Tibial artery (tissue), 4 donors: ENCODE data around the gene DUSP5.
"Not testable (repeated sequence)": the region's sequence is repeated elsewhere in the genome, so short reads cannot be mapped to it uniquely, and the experiment has no call there.

Source experiments
- DNase-seq, 2 donors: peaks; one replicate each; pipeline ENCODE4 v3.0.0-alpha.2; 2019
- H3K27ac ChIP-seq, 2 donors: fragments of 200-600 bp; sonication (generic) in 1 of 2; 1 replicate in 1 of 2; 2 replicates in 1 of 2; pipeline ENCODE4 v1.5.1; 2018 to 2019; ENCODE audit warnings: mild to moderate bottlenecking in 1 of 2
- H3K27me3 ChIP-seq, 2 donors: fragments of 200-600 bp; sonication (generic) in 1 of 2; one replicate each; pipeline versions ENCODE4 v1.5.1 to v1.6.0; 2016 to 2019
- H3K36me3 ChIP-seq, 3 donors: fragments of 200-600 bp; sonication (generic) in 2 of 3; one replicate each; pipeline ENCODE4 v1.5.1; 2016 to 2019; ENCODE audit warnings: mild to moderate bottlenecking in 2 of 3
- H3K4me1 ChIP-seq, 4 donors: fragments of 200-600 bp; sonication (generic) in 2 of 4; 1 replicate in 3 of 4; 2 replicates in 1 of 4; pipeline ENCODE4 v1.5.1; 2016 to 2019
- H3K4me3 ChIP-seq, 2 donors: fragments of 200-600 bp; sonication (generic) in 1 of 2; 1 replicate in 1 of 2; 2 replicates in 1 of 2; pipeline ENCODE4 v1.5.1; 2018 to 2019; ENCODE audit warnings: mild to moderate bottlenecking in 2 of 2
- H3K9me3 ChIP-seq, 3 donors: fragments of 200-600 bp; sonication (generic) in 1 of 3; one replicate each; pipeline ENCODE4 v1.5.1; 2016 to 2019
- intact Hi-C: fragments of 100-400 bp; cut with DNase I; formaldehyde crosslinking; loops from one replicate; pipeline ENCODE4 v1.15.0; 2023; ENCODE audit warnings: low total_unique reads
- TF ChIP-seq, protein P1 (sequence below), 2 experiments: fragments of 200-600 bp in 1 of 2; fragments of 450-650 bp in 1 of 2; IDR thresholded peaks; one replicate each; pipeline ENCODE4 v1.5.1; 2017 to 2019; ENCODE audit warnings: antibody characterized with exemption in 2 of 2, mild to moderate bottlenecking in 1 of 2, moderate library complexity in 1 of 2

Gene DUSP5

DNA sequence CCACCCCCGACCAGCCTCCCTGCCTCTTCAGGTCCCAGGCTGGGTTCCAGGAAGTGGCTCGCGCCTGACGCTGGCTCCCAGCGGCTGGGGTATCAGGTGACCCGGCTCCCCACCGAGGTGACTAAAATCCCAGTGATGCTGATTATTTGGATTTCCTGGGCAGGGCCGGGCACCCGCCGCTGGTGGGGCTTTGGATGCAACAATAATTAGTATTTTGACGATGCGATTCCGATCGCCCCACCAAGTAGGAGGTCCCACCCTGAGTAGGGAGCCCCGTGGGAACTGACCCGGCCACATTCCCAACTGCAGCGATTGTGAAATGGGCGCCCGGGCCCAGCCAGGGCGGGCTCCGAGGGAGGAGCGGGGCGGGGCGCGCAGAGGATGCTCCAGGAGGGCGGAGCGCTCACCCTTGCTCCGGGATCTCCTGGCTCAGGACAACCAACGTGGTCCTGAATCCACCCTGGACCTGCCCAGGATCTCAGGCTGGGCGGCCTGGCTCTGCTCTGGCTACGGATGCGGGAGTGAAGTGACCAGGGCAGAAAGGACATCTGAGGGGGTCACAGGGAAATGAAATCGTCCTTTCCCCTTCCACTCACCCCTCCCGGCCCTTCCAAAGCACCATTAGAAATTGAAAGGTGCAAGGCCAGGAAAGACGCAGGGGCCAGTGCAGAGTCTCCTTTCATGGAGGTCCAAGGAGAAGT is 32.6 kb downstream of the DUSP5 start:
- Histone ChIP-seq H3K27me3 (peaks cover 0 to 38% of the 10 kb centered on the region in 2 donors), H3K9me3 (no peaks in the 10 kb centered on the region), H3K4me3 (peak overlapping the region; percentile 15 to 32), H3K27ac (no peak overlapping the region), H3K36me3 (no peaks in the 10 kb centered on the region), H3K4me1 (peaks cover 0 to 14% (median 5%) of the 10 kb centered on the region in 4 donors)
- intact Hi-C loops, result no loop called here
- TF ChIP-seq, protein P1, sequence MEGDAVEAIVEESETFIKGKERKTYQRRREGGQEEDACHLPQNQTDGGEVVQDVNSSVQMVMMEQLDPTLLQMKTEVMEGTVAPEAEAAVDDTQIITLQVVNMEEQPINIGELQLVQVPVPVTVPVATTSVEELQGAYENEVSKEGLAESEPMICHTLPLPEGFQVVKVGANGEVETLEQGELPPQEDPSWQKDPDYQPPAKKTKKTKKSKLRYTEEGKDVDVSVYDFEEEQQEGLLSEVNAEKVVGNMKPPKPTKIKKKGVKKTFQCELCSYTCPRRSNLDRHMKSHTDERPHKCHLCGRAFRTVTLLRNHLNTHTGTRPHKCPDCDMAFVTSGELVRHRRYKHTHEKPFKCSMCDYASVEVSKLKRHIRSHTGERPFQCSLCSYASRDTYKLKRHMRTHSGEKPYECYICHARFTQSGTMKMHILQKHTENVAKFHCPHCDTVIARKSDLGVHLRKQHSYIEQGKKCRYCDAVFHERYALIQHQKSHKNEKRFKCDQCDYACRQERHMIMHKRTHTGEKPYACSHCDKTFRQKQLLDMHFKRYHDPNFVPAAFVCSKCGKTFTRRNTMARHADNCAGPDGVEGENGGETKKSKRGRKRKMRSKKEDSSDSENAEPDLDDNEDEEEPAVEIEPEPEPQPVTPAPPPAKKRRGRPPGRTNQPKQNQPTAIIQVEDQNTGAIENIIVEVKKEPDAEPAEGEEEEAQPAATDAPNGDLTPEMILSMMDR (IDR thresholded peaks at IDR 0.05), result no peak
- peak in 1 of 2 donors; percentile 70 for DNase-seq

DNA sequence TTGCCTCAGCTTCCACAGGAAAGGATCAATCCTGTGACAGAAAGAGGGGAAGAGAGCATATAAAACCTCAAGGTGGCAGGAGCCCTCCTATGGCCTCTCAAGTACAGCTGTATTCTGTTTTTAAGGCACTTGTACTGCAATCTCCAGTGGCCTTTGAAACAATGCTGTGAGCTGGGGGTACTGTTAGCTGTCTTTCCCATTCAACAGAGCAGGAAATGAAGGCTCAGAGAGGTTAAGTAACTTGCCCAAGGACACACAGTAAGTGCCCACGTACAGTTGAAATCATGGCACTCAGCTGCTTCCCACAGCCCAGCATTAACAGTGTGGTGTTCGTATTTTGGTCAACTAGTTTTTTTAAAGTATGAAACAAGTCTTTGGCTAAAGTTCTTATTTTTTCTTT is 34.0 kb downstream of the DUSP5 start:
- Histone ChIP-seq H3K9me3 (no peaks in the 10 kb centered on the region), H3K27me3 (peaks cover 0 to 47% of the 10 kb centered on the region in 2 donors), H3K4me3 (no peak overlapping the region), H3K36me3 (no peaks in the 10 kb centered on the region), H3K27ac (no peak overlapping the region), H3K4me1 (peaks cover 0 to 14% (median 5%) of the 10 kb centered on the region in 4 donors)
- intact Hi-C loops, result no loop called here
- TF ChIP-seq, protein P1 (IDR thresholded peaks at IDR 0.05), result no peak
- DNase-seq, result no peak

DNA sequence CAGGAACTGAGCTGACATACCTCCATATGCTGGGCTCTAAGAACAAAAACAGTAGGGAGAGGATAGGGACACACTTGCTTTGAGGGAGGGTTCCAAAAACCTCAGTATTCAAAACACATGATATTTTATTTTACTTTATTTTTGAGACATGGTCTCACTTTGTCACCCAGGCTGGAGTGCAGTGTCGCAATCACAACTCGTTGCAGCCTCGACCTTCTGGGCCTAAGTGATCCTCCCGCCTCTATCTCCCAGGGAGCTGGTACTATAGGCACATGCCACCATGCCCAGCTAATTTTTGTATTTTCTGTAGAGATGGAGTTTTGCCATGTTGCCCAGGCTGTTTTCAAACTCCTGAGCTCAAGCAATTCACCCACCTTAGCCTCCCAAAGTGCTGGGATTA is 34.9 kb downstream of the DUSP5 start:
- peaks cover 0 to 13% (median 5%) of the 10 kb centered on the region in 4 donors for H3K4me1 ChIP-seq
- intact Hi-C loops, result not testable (repeated sequence)

DNA sequence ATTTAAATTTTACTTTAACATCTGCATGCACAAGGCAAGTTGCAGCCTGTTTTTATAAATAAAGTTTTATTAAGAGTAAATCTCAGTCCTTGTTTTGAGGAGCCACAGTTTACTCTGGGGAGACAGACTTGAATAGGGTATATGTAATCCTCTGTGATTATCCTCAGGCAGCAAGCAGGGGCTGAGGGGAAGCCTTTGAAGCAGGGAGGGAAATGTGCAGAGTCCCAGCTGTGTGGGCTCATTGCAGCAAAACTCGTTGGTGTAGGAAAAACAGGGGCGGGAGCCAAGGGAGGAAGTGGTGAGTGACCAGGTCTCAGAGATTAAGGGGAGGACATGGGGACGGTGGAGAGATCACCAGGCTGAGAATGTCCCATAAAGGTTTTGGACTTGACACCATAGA is 35.4 kb downstream of the DUSP5 start:
- Histone ChIP-seq H3K9me3 (no peaks in the 10 kb centered on the region), H3K36me3 (no peaks in the 10 kb centered on the region), H3K4me1 (peaks cover 0 to 8% (median 4%) of the 10 kb centered on the region in 4 donors), H3K4me3 (no peak overlapping the region), H3K27me3 (peaks cover 0 to 42% of the 10 kb centered on the region in 2 donors), H3K27ac (no peak overlapping the region)
- DNase-seq, result no peak
- intact Hi-C loops, result no loop called here
- TF ChIP-seq, protein P1 (IDR thresholded peaks at IDR 0.05), result no peak

More for the DNA sequence above, 34.9 kb downstream of the DUSP5 start:
- H3K4me3 ChIP-seq, DNase-seq, H3K36me3 ChIP-seq, H3K9me3 ChIP-seq, H3K27ac ChIP-seq: not testable (repeated sequence)
- peaks cover 0 to 46% of the 10 kb centered on the region in 2 donors for H3K27me3 ChIP-seq

DNA sequence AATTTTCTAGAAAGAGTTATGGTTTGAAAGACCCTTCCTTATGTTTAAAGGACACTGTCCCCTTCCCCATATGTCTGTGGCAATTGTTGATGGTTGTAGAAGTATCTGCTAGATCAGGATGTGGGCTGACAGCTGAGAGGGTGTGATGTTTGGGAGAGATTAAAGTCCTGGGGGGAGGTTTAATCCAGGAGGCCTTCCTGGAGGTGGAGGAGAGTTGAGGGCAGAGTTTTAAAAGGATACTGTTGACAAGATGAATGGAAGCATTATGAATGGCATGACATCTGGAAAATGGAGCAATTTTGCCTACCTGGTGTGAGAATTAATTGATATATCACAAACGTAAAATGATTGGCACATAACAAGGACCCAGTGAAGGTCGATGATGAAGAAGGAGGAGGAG is 36.9 kb downstream of the DUSP5 start:
- H3K4me1 ChIP-seq, result peaks cover 0 to 8% (median 4%) of the 10 kb centered on the region in 4 donors
- H3K36me3 ChIP-seq, result no peaks in the 10 kb centered on the region
- H3K9me3 ChIP-seq, result no peaks in the 10 kb centered on the region
- H3K4me3 ChIP-seq, result no peak overlapping the region
- DNase-seq, result no peak
- intact Hi-C loops, result no loop called here
- TF ChIP-seq, protein P1 (IDR thresholded peaks at IDR 0.05), result no peak
- peaks cover 0 to 45% of the 10 kb centered on the region in 2 donors for H3K27me3 ChIP-seq
- no peak overlapping the region for H3K27ac ChIP-seq

DNA sequence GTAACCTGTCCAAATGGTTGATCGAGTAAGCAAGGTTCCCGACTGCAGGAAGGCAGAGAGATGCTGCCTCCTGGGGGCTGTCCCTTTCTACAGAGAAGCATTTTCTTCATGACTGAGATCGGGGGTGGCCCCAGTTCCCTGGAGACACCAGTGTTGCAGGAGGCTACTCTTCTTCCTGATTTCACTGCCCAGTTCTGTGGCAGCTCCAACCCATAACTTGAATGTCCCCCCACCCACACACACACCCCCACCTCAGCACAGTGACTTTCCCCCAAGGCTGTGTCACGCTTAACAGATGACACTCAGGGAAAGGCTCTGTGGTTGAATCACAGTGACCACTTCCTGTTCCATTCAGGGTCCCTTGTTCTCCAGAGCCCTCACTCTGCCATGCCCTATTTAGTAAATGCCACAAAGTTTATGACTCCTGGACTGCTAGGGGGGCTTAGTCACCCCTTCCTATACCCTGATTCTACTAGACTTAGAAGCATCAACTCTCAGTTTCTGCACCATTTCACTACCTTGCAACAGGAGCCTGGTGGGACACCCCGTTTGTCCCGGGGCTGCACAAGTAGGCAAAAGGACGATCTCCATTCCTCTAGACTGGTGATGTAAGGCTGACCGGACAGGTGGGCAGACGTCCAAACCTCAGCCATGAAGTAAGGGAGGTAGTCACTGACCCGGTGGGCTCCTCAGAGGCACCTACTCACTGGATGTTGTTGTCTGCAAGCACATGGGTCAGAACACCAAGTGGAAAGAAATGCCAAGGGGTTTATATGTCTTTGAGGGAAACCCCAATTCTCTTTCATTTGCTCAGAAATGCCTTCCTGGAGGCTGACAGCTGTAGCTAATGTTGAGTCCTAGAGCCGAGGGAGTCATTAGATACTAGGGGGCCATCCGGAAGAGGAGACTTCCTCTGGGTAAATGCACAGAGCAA is 38.5 kb downstream of the DUSP5 start:
- DNase-seq, result no peak
- TF ChIP-seq, protein P1 (IDR thresholded peaks at IDR 0.05), result peak in 1 of 2 experiments; percentile 8
- Histone ChIP-seq H3K27ac (no peak overlapping the region), H3K4me3 (no peak overlapping the region), H3K36me3 (no peaks in the 10 kb centered on the region), H3K27me3 (peaks cover 0 to 31% of the 10 kb centered on the region in 2 donors), H3K9me3 (no peaks in the 10 kb centered on the region), H3K4me1 (no peaks in the 10 kb centered on the region)
- intact Hi-C loops, result no loop called here
